LNCaP clone FGC (cell line): Measurements from ENCODE around the gene KCNIP4.

Source experiments
- DNase-seq: peaks from one replicate; pipeline ENCODE4 v3.0.0-alpha.2; 2011; ENCODE audit warnings: low read depth
- H3K4me3 ChIP-seq: 2 replicates; pipeline ENCODE4 v1.5.1; 2011; ENCODE audit warnings: mild to moderate bottlenecking, low read depth, low read length, control low read depth
- TF ChIP-seq, protein P1 (sequence below): IDR thresholded peaks from 2 replicates; pipeline ENCODE4 v1.5.1; 2012; ENCODE audit warnings: mild to moderate bottlenecking; ENCODE audit not compliant: control insufficient read depth, insufficient read depth; ENCODE audit errors: extremely low read depth

Gene KCNIP4

DNA sequence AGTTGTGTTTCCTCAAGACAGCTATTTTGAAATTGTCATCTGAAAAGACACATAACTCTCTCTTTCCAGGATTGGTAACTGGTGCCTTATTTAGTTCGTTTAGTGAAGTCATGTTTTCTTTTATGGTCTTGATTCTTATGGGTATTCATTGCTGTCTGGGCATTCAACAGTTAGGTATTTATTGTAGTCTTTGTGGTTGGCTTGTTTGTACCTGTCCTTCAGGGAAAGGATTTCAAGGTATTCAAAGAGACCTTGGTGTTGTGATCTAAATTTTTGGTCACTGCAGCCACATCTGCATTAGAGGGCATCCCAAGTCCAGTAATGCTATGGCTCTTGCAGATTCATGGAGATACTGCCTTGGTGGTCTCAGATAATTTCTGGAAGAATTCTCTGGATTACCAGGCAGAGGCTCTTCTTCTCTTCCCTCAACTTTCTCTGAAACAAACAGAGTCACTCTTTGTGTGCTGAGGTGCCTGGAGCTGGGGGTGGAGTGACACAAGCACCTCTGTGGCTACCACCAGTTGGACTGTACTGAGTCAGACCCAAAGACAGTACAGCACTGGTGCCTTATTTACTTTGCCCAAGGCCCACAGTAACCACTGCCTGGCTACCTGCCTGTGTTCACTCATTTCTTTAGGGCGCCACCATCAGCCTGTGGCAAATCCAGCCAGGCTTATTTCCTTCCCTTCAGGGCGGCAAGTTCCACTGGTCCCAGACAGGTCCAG is 620.4 kb downstream of the KCNIP4 start:
- no peak overlapping the region for H3K4me3 ChIP-seq
- no peak for DNase-seq
- TF ChIP-seq, protein P1, sequence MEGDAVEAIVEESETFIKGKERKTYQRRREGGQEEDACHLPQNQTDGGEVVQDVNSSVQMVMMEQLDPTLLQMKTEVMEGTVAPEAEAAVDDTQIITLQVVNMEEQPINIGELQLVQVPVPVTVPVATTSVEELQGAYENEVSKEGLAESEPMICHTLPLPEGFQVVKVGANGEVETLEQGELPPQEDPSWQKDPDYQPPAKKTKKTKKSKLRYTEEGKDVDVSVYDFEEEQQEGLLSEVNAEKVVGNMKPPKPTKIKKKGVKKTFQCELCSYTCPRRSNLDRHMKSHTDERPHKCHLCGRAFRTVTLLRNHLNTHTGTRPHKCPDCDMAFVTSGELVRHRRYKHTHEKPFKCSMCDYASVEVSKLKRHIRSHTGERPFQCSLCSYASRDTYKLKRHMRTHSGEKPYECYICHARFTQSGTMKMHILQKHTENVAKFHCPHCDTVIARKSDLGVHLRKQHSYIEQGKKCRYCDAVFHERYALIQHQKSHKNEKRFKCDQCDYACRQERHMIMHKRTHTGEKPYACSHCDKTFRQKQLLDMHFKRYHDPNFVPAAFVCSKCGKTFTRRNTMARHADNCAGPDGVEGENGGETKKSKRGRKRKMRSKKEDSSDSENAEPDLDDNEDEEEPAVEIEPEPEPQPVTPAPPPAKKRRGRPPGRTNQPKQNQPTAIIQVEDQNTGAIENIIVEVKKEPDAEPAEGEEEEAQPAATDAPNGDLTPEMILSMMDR = no peak

DNA sequence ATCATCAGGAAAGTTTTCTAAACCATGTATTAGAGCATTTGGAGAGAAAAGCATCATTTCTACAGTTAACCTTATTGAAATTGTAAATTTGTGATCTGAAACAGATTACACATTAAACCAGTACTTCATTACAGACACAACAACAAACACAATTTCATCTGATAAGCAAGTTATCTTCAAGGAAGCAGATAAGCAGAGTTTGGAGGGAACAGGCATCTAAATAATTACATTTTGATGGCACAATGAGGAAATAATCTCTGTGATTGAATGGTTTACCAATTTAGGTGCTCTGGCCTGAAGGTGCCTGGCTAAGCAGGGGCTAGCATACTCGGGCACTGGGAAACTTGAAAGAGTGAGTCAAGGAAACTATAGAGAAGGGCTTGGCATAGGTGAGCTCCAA is 628.5 kb downstream of the KCNIP4 start:
- TF ChIP-seq, protein P1 = no peak
- H3K4me3 ChIP-seq = no peak overlapping the region
- no peak for DNase-seq

DNA sequence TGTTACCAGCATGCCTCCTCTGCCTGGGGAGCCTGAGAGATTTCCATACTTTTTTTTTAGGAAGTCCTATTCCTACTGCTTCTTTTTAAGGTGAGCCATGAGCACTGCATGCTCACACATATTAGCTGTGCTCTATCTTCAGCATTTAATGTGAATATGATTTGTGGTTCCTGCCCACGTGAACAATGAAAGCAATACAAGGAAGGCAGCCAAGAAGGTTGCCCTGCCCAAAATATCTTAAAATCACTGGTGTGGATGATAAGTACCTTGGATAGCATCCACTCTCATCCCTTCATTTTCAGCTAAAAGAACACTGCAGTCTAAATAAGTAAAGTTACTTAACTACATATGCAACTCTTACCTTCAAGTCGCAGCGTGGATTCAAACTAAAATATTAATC is 640.9 kb downstream of the KCNIP4 start:
- TF ChIP-seq, protein P1 = no peak
- no peak overlapping the region for H3K4me3 ChIP-seq
- no peak for DNase-seq

DNA sequence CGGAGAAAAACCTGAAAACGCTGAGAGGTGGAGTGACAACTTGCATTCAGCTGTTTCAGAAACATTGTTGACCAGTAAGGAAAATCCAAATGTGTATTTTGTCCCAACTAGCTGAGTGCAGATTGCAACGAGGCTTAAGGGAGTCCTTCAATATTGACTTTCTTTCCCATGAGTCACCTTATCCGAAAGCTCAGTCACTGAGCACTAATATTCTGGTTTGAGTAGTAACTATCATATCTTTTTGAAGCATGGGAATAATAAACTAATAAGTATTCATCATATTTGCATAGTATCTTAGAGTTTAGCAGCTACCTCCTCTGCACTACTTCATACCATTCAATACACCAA is 644.1 kb downstream of the KCNIP4 start:
- no peak for DNase-seq
- TF ChIP-seq, protein P1 = no peak
- H3K4me3 ChIP-seq = no peak overlapping the region

DNA sequence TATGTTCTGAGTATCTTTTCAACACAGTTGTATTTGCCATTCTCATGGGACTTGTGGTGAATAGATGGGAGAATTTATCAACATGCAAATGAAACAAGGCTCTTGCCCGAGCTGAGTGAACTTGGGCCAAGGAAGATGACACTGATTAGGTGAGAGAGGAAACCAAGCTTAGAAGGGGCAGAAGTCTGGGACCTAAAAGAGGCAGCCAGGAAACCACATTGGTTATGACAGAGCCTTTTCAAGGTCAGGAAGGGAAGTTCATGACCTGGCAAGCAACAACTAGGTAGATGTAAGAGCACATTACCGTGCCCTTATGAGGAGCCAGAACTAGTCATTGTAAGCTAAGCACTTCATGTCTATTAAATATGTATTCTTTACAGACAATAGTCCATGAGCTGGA is 658.0 kb downstream of the KCNIP4 start:
- H3K4me3 ChIP-seq = no peak overlapping the region
- no peak for DNase-seq
- TF ChIP-seq, protein P1 = no peak

DNA sequence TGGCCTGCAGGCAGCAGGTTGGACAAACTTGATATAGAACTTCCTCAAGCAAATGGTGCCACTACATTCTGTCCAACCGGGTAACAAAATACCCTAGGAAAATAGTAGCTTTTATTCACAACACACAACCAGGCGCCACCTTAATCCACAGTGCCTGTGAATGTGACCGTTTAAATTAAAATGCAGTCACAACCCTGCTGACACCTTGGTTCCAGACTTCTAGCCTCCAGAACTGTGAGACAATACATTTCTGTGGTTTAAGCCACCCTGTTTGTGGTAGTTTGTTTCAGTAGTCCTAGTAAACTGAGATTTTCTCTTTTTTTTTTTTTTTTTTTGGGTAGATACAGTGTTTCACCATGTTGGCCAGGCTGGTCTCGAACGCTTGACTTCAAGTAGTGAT is 672.5 kb downstream of the KCNIP4 start:
- no peak overlapping the region for H3K4me3 ChIP-seq
- DNase-seq = no peak
- TF ChIP-seq, protein P1 = no peak

DNA sequence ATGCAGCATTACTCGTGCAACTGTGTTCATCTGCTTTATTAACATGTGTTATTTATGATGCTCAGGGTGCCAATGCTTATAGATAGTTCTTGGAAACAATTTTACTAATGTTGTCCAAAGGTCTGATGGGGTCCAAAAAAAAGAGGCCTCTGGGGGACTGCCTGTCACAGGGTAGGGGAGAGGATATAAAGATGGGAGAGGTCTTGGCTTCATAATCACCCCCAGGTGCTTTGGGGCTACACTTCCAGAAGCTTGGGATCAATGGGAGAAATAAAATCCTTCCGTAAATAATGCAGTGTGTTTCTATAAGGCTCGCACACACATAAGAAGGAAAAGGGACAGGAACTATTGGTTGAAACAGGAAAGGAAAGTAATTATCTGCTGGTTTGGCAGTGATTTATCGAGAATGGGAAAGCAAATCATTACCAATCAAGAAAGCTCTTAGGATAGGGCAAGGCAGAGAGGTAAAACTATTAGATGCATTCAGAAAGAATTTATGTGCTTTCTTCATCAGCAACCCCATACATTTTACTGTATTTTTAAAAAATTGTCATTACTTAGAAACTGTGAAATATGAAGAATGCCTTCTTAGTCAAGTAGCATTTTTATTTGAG is 677.0 kb downstream of the KCNIP4 start:
- no peak for DNase-seq
- H3K4me3 ChIP-seq = no peak overlapping the region
- TF ChIP-seq, protein P1 = no peak
